ENCODE measurements around the gene PEG3.

DNA sequence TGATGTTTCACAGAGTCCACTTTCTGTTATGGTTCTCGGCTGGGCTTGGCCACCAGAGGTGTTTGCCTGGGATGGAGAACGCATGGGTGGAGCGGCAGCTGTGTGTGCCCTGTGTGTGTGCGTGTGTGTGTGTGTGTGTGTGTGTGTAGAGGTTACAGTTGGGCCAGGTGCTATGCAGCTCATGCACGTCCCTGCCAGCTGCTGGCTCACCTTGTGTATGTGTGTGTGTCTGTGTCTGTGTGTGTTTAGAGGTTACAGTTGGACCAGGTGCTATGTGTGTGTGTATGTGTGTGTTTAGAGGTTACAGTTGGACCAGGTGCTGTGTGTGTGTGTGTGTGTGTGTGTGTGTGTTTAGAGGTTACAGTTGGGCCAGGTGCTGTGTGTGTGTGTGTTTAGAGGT lies 33.0 kb upstream of the PEG3 start:
- TF ChIP-seq, protein P1, sequence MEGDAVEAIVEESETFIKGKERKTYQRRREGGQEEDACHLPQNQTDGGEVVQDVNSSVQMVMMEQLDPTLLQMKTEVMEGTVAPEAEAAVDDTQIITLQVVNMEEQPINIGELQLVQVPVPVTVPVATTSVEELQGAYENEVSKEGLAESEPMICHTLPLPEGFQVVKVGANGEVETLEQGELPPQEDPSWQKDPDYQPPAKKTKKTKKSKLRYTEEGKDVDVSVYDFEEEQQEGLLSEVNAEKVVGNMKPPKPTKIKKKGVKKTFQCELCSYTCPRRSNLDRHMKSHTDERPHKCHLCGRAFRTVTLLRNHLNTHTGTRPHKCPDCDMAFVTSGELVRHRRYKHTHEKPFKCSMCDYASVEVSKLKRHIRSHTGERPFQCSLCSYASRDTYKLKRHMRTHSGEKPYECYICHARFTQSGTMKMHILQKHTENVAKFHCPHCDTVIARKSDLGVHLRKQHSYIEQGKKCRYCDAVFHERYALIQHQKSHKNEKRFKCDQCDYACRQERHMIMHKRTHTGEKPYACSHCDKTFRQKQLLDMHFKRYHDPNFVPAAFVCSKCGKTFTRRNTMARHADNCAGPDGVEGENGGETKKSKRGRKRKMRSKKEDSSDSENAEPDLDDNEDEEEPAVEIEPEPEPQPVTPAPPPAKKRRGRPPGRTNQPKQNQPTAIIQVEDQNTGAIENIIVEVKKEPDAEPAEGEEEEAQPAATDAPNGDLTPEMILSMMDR (IDR thresholded peaks at IDR 0.05; ENCODE audit: control extremely low read depth in 1 of 3, insufficient read depth in 1 of 3, low read depth in 1 of 3, low read length in 3 of 3): no peak
- TF ChIP-seq SIN3A (conservative IDR thresholded peaks at IDR 0.05 in 1 of 2, IDR thresholded peaks at IDR 0.05 in 1 of 2; ENCODE audit: low read depth in 1 of 2, low read length in 2 of 2): no peak
- no peak for TF ChIP-seq RBBP5 (IDR thresholded peaks at IDR 0.05; ENCODE audit: borderline replicate concordance, low read depth, low read length)
- no peak for TF ChIP-seq TAF1 (IDR thresholded peaks at IDR 0.05; ENCODE audit: low read depth, low read length)
- no peak for TF ChIP-seq POLR2A (IDR thresholded peaks at IDR 0.05; ENCODE audit: control extremely low read depth in 1 of 2, low read depth in 2 of 2, low read length in 2 of 2)
- TF ChIP-seq EP300 (IDR thresholded peaks at IDR 0.05; ENCODE audit: borderline replicate concordance in 1 of 2, low read depth in 2 of 2, low read length in 2 of 2): no peak
- no peak for TF ChIP-seq EGR1 (IDR thresholded peaks at IDR 0.05; ENCODE audit: borderline replicate concordance, low read depth, low read length)
- TF ChIP-seq, protein P2, sequence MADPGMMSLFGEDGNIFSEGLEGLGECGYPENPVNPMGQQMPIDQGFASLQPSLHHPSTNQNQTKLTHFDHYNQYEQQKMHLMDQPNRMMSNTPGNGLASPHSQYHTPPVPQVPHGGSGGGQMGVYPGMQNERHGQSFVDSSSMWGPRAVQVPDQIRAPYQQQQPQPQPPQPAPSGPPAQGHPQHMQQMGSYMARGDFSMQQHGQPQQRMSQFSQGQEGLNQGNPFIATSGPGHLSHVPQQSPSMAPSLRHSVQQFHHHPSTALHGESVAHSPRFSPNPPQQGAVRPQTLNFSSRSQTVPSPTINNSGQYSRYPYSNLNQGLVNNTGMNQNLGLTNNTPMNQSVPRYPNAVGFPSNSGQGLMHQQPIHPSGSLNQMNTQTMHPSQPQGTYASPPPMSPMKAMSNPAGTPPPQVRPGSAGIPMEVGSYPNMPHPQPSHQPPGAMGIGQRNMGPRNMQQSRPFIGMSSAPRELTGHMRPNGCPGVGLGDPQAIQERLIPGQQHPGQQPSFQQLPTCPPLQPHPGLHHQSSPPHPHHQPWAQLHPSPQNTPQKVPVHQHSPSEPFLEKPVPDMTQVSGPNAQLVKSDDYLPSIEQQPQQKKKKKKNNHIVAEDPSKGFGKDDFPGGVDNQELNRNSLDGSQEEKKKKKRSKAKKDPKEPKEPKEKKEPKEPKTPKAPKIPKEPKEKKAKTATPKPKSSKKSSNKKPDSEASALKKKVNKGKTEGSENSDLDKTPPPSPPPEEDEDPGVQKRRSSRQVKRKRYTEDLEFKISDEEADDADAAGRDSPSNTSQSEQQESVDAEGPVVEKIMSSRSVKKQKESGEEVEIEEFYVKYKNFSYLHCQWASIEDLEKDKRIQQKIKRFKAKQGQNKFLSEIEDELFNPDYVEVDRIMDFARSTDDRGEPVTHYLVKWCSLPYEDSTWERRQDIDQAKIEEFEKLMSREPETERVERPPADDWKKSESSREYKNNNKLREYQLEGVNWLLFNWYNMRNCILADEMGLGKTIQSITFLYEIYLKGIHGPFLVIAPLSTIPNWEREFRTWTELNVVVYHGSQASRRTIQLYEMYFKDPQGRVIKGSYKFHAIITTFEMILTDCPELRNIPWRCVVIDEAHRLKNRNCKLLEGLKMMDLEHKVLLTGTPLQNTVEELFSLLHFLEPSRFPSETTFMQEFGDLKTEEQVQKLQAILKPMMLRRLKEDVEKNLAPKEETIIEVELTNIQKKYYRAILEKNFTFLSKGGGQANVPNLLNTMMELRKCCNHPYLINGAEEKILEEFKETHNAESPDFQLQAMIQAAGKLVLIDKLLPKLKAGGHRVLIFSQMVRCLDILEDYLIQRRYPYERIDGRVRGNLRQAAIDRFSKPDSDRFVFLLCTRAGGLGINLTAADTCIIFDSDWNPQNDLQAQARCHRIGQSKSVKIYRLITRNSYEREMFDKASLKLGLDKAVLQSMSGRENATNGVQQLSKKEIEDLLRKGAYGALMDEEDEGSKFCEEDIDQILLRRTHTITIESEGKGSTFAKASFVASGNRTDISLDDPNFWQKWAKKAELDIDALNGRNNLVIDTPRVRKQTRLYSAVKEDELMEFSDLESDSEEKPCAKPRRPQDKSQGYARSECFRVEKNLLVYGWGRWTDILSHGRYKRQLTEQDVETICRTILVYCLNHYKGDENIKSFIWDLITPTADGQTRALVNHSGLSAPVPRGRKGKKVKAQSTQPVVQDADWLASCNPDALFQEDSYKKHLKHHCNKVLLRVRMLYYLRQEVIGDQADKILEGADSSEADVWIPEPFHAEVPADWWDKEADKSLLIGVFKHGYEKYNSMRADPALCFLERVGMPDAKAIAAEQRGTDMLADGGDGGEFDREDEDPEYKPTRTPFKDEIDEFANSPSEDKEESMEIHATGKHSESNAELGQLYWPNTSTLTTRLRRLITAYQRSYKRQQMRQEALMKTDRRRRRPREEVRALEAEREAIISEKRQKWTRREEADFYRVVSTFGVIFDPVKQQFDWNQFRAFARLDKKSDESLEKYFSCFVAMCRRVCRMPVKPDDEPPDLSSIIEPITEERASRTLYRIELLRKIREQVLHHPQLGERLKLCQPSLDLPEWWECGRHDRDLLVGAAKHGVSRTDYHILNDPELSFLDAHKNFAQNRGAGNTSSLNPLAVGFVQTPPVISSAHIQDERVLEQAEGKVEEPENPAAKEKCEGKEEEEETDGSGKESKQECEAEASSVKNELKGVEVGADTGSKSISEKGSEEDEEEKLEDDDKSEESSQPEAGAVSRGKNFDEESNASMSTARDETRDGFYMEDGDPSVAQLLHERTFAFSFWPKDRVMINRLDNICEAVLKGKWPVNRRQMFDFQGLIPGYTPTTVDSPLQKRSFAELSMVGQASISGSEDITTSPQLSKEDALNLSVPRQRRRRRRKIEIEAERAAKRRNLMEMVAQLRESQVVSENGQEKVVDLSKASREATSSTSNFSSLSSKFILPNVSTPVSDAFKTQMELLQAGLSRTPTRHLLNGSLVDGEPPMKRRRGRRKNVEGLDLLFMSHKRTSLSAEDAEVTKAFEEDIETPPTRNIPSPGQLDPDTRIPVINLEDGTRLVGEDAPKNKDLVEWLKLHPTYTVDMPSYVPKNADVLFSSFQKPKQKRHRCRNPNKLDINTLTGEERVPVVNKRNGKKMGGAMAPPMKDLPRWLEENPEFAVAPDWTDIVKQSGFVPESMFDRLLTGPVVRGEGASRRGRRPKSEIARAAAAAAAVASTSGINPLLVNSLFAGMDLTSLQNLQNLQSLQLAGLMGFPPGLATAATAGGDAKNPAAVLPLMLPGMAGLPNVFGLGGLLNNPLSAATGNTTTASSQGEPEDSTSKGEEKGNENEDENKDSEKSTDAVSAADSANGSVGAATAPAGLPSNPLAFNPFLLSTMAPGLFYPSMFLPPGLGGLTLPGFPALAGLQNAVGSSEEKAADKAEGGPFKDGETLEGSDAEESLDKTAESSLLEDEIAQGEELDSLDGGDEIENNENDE (IDR thresholded peaks at IDR 0.05; ENCODE audit: insufficient replicate concordance, low read length): no peak
- TF ChIP-seq HDAC2 (IDR thresholded peaks at IDR 0.05; ENCODE audit: borderline replicate concordance in 1 of 2, low read depth in 2 of 2, low read length in 2 of 2): no peak
- TF ChIP-seq SP1 (IDR thresholded peaks at IDR 0.05; ENCODE audit: low read depth, low read length): no peak
- TF ChIP-seq ZNF274 (IDR thresholded peaks at IDR 0.05; ENCODE audit: borderline replicate concordance, extremely low read depth, low read length): no peak
